GM19023 (cell line): Measurements from ENCODE around the gene TRIM8.

Experiments used
- ATAC-seq: cut with Tn5 transposase; IDR thresholded peaks from one replicate; pipeline ENCODE4 v1.9.1; 2021; ENCODE audit warnings: mild to moderate bottlenecking, moderate library complexity; ENCODE audit not compliant: unreplicated experiment

Gene TRIM8

DNA sequence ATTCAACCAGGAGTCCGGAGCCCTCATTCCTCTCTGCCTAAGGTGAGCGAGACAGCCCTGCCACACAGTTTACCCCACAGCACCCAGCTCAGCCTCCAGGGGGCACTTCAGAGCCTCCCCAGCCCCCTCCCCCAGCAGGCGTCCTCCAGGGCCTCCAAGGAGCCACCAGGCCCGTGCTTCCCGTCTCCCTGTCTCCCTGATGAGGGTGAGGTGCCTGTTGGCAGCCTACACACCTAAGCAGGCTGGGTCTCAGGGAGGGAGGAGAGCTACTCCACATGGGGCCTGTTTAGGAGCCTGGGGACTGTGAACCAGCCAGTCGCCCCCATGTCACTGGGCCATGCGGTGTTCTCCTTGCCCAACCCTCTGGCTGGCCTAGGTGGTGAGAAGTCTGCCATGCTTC lies 28.9 kb upstream of the TRIM8 start:
- ATAC-seq, result no peak

DNA sequence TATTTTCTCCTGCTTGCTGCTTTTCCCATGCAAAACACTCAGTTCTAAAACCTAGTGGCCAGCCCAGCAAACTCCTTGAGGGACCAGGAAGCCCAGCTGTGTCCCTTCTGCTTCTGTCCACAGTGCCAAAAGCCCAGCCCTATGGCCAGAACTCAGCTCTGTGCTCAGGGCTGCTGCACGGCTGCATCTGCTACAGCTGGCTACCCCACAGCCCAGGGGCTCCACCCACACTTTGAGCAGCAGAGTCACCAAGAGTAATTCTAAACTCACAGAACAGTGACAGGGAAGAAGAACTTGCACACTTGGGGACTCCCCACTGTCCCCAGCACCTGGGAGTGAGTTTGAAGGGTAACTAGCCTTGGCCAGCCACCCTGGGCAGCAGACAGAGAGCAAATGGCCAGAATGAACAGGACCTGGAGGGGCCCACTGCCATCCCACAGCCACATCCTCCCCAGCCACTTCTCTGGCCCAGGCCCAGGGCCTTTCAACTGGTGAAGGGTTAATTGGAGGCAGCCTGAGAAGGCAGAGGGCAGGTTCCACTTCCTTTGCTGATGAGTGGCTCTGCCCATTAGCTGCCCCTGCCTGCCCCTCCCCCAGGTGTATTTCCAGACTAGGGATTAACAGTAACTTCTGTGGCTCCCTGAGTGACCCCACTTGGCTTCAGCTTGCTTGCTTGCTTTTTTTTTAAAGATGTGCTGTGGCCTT lies 28.1 kb upstream of the TRIM8 start:
- ATAC-seq, result peak; percentile 79

DNA sequence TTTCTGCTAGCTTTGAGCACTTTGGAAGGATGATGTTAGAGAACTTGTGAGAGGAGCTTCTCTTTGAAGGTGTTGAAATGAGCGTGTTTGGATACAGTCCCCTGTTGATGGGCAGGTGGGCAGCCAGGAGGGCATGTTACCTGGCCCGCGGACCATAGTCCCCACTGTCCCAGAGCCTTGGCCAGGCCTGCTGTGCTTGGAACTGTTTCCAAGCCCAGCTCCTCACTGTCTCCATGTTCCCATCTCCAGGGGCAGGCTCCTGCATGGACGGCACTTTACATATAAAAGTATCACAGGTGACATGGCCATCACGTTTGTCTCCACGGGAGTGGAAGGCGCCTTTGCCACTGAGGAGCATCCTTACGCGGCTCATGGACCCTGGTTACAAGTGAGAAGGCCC lies 27.2 kb upstream of the TRIM8 start:
- ATAC-seq, result no peak

DNA sequence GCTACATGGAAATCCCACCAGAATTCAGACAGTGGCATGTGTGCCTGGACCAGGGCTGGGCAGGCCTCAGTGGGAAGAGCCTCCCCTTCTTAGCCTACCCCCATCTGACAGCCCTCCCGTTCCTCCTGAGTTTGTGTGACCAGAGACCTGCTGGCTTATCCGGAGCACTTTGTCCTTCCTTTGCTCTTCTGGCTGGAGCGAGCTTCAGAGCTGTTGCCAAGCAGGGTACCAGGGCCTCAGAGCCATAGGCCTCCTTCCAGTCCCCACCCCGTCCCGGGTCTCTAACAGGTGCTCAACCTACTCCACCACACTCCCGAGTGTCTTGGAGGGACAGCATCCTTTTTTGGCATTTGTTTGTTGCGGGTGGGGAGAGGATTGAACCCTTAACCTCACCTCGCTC lies 26.5 kb upstream of the TRIM8 start:
- no peak for ATAC-seq

DNA sequence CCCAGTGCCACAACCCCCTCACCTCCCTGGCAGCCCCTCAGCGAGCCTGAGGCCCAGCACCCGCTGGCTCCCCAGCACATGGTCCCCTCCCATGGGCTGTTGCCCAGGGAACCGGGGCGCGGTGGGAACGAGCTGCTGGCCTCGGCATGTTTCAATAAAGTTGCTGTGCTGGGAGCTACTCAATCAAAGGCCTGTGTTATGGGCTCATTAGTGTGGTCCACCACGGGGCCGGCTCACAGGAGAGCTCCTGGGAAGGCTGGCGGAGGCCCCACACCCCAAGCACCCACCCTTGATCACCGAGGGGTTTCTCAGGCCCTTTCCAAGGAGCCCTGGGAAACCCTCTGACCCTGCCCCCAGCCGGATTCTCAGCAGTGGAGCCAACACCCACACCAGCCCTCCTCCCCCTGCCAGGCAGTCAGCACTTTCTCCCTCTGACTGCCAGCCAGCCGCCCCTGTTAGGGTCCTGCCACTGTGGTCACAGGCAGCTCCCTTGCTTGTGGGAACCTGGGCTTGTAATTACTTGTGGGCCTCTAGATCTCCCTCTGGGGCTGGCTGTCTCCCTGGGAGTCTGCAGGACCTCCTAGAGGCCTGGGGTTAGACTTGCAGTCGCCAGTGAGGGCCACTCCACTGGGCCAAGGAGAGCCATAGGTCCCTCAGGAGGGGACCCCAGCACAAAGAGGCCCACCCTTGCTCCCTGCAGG lies 24.8 kb upstream of the TRIM8 start:
- no peak for ATAC-seq

DNA sequence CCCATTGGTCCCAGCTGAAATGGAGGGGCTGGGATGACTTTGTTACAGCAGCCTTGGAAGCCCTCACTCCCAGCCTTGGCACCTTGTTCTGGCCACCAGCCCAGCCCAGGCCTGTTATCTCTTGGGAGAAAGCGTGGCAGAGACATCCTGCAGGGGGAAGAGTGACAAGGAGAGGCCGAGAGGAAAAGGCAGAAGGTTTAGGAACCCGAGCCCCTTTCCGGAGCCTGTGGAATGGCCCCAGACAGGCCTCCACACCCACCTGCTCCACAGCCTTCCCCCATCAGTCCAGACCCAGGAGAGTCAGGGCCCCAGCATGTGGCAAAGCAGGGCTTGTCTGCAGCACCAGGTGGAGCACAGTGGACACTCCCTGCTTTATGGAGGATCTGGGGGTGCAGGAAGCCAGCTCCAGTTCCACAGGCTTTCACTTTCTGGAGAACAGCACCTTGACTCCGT lies 24.1 kb upstream of the TRIM8 start:
- no peak for ATAC-seq

DNA sequence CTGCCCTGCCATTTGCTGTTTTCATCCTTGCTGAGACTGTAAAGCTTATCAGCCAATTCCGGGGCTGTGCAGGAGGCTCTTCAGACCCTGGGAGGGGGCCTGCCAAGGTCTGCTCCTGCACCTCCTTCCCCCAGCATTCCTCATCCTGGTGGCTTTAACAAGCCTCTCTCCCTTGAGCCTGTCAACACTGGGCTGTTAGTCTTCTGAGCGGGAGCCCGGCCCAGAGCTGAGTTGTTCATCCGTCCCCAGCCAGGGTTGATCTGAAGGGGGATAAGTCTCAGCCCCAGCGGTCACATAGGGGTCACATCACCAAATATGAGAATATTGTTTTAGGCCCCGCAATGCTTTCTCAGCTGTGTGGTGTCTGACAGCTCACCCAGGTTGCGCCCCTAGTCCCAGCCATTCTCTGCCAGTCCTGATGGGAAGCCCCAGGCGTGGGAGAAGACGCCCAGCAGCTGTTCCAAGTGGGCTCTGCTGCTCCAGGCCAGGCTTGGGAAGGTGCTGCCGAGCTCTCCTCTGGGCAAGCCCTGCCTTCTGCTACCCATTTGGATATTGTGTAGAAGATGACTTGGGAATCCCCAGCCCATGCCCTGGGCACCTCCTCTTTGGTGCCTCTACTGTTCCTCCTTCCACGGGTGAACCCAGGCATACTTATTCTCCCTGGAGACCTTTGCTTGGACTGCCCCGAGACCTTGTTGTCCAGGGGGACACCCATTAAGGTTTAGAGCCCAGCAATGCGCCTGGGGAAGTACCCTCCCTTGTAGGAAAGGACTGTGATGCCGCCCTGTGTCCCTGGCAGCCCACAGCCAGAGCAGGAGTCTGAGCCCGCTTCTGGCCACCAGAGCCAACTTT lies 23.5 kb upstream of the TRIM8 start:
- ATAC-seq, result no peak

DNA sequence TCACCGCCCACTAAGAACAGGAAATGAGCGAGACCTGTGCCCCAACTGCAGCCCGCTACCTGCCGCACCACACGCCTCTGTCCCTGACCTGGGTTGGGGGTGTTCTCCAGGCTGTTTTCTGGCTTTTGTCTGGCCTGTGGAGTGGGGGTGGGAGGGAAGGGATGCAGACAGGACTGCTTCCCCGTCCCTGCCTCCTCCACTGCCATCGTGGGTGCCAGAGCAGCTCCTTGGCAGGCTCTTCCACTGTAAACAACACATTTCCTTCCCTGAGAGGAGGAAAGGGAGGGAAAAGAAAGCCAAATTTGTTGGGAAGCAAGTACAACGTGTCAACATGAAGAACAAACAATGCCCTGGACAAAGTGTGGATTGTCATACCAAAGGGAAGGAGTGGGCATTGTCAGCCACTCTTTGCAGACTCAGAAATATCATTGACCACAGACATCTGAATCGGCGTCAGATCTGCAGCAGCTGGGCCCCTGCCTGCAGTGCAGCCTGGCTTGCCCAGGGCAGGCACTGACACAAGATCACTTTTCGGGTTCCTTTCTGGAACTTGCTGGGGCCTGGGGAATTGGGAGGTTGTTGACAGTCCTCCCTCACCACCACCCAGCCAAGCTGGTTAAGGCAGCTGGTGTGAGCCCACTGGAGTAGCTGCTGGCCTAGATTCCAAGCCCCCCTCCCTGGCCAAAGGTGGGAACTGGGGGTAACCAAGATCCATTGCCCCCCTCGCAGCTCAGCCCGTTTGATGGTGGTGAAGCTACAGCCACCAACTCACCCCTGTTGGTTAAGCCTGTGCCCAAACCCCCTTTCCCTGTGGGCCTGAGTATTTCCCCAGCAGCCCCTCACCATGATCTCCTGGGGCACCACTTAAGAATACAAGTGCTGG lies 22.6 kb upstream of the TRIM8 start:
- ATAC-seq, result no peak

DNA sequence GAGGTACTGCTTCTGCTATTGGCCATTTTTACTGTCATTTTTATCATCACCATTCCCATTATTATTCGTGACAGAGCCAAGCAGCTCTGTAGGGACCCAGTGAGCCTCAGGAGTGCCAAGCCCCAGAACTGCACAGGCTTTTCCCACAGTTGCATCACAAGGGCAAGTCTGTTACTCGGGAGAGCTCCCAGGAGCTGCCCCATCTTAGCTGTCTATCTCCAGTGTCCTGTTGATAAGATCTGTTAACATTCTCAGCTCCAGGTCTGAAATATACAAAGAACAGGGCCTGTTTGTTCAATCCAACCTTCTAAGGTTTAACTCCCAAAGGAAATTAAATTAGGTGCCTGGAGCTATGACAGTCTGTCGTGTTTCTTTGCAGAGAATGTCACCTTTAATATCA lies 20.2 kb upstream of the TRIM8 start:
- ATAC-seq, result no peak

DNA sequence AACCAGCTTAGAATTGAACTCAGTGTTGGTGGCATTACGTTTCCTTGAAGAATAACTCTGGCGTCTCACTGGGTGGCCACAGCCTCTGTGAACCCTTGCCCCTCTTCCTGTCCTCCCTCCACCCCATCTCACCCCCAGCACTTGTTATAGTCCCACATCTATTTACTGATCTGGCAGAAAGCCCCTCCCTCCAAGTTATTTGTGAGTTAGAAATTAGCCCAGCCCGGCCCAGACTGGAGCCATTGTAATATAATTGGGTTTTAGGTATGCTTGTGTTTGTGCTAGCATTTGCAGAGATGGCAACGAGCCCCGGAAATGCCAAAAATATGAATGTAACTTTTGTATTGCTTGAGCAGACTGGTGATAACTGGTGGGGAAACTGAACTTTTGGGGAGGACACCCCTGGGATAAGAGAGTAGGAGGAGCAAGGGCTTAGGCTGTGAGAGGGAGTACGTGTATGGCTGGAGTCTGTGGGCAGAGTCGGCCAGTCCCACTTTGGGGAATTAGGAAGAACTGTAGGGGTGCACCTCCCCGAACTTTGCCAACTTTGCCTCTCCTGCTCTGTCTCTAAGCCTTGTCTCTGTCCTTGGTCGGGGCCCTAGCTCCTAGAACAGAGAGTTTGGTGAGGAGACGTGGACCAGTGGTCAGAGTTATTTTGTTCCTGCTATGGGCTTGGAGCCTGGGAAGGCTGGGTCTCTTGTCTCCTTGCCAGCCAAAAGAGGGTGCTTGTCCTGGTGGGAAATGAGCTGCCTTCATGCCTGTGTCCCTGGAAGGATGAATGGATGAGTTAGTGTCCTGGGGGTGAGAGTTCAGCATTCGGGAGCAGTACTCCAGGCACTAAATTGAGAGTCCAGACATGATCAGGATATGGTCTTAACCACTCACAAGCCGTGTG lies 19.3 kb upstream of the TRIM8 start:
- no peak for ATAC-seq

DNA sequence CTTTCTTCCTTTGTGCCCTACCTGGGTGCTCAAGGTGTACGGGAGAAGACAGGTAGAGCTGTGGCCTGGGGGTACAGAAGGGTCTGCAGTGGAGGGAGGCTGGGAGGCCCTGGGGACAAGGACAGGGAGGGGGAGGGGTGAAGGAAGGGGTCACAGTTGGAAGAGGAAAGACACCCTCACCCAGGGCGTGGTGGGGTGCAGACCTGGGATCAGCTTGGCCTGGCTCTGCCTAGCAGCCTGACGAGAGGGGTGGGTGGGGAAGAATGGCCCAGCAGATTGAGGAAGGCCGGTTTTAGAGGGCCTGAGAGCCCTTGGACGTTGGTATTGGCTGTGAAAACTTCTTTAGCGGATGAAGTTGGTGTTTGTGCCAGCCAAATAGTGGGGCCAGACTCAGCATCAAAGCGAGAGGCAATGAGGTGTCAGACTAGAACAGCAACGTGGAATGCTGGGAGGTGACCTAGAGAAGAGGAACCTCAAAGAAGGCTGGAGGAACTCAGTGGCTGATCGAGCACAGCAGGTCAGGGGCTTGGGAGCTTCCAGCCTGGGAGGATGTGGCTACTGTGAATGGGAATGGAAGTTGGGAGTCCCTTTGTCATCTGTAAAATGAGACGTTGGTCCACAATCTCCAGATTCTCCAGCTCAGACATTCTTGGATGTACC lies 18.1 kb upstream of the TRIM8 start:
- no peak for ATAC-seq

DNA sequence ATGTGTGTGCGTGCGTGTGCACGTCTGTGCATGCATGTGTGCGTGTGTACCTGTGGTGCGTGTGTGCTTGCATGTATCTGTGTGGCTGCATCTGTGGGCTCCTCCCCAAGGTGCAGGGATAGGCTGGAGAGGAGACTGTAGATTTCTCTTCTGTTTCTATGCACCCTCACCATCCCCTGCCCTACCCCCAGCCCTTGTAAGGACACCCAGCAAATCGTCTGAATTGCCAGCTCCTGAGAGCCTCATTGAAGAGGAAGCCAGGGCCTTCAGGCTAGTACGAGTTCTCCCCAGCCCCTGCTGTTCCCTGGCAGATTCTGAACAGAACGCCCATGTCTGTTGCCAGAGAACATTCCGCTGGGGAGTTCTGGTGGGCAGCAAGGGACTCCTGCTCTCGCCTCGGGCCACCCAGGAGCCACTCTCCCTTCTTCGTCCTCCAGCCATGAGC lies 17.0 kb upstream of the TRIM8 start:
- ATAC-seq, result no peak

DNA sequence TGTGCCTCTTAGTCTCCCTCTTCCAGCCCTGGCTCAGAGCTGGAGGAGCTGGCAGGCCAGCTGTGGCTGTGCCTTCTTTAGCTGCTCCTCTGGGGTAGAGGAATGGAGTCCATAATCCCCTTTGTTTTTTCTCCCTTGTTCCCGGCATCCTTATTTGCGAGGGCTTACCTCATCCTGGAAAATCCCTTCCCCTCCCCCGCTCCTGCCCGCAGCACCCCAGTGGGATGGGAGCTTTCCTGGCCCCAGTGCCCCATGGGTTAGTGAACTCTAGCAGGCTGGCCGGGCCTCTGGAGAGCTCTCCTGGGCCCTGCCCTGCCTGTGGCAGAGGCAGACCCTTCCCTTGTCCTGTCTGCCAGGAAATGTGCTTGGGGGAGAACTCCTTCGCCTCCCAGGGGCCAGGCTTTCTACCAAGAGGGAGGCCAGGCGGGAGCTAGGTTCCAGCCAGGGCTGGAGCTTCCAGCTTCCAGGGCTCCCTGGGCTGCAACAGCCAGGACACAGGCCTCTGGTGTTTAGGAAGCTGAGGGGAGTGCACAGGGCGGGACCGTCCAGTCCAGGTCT lies 16.5 kb upstream of the TRIM8 start:
- ATAC-seq, result no peak

DNA sequence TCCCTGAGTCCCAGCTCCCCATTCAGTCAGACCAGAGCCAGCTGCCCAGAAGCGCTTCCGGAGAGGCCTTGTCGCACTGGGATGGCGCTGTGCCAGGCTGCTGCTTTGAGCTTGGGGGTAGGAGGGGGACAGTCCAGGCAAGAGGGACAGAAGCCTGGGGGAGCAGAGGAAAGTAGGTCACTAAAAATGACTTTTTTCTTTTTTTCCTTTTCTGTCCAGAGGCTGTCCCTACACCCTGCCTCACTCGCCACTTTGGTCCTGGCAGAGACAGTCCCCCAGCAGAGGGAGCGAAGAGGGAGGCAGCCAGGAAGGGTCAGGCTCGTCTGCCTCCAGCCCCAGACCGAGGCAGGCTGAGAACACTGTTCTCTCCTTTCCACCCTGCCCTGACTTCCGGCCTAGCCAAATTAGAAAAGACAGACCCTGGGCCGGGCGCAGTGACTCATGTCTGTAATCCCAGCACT lies 15.8 kb upstream of the TRIM8 start:
- no peak for ATAC-seq

DNA sequence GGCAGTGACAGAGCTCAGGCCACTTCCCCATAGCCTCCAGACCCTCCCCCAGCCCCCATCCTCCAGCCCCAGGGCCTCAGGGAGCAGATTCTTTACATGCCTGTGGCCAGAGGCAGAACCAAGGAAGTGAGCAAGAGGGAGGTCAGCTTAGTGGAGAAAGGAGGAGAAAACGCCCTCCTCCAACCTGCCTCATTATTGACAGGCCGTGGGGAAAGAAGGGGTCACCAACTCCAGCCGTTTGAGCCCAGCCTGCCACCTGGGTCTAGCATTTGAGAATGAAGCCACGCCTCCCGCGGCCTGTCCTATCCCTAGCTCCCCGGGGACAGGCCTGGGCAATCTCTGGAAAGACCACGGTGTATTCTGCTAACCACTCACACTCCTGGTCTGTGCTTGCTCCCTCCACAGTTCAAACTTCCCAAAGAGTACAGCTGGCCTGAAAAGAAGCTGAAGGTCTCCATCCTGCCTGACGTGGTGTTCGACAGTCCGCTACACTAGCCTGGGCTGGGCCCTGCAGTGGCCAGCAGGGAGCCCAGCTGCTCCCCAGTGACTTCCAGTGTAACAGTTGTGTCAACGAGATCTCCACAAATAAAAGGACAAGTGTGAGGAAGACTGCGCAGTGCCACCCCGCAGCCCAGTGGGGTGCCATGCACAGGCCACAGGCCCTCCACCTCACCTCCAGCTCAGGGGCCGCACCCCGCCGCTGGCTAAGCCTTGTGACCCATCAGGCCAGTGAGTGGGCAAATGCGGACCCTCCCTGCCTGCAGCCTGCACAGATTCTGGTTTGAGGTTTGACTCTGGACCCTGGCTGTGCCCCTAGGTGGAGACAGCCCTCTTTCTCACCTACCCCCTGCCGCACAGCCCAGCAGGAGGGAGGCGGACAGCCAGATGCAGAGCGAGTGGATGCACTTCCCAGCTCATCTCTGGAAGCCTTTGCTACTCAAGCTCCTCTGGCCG lies 14.3 kb upstream of the TRIM8 start:
- no peak for ATAC-seq

DNA sequence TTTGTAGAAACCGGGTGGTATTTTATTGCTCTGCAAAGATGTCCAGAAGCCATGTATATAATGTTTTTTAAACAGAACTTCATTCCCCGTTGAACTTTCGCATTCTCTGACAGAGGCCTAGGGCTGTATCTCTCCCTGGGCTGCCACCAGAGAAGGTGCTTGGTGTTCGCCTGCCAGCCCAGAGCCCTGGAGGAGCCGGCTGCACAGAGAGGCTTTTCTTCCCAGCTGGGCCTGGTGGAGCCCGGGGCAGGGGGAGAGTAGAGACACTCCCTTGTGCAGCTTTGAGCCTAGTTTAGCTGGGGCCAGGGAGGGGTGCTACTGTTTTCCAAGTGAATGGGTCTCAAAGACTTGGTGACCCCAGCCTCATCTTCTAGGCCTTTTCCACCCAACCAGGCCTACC lies 13.6 kb upstream of the TRIM8 start:
- no peak for ATAC-seq

DNA sequence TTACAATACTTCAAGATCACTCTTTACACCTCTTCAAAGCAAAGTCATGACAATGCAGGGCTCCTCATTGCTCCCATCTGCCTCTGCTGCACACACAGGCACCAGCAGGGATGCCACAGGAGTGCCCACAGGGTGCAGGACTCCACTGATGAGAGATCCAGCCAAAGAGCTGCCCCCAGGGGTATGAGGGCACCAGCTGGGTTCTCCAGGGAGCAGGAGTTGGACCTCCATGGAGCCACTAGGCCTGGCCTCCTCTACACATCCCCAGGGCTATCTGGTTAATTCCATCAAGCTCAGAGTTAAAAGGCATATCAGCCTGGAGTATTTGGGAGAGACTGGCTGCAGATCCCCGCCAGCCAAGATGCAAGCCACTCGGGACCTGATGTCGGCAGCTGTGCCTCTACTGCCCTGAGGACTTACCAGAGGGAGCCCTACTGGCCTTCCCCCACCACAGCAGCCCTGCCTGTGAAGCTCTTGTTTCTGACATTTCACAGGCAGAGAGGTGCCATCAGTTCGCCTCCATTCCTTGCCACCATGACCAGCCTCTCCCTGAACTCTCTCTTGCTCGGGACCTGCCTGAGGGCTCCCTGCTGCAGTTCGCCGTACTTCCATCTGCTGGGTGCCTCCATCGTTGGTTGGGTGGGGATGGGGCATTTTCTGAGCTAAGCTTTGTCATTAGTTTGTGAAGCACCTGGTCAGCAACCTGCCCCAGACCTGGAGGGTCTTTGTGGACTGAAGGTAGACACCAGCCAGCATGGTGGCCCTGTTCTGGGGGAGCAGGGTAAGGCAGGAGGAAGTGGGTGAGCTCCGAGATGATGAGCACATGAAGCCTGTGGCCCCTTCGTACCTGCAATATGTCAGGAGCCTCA lies 12.5 kb upstream of the TRIM8 start:
- ATAC-seq, result no peak
